GM12872 (cell line): ENCODE measurements around the gene MCF2.
A peak's percentile ranks its signal among the peaks of the same experiment; 100 is the strongest.

Experiments used
- TF ChIP-seq, protein P1 (sequence below): IDR thresholded peaks from 3 replicates; pipeline ENCODE4 v1.5.1; 2011; ENCODE audit warnings: low read depth, mild to moderate bottlenecking, low read length, moderate library complexity; ENCODE audit not compliant: insufficient read depth

MCF2 gene

DNA sequence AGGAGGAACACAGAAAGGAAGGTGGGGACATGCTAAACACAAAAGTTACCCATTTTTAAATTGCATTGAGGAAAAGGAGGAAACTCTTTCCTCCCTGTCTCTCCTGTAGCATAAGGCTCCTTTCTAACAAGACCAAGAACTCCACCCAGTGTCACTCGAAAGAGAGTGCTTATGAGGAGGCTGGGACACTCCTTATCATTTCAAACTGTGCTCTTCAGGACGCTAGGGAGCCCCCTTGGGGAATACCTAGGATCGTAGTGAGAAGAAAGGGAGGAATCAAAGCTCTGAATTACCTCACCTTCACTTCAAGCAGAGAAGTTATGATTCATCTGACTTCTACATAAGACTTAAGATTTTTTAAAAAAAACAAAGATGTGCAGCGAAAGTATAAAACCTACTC, 111.9 kb downstream of the MCF2 start:
- TF ChIP-seq, protein P1, sequence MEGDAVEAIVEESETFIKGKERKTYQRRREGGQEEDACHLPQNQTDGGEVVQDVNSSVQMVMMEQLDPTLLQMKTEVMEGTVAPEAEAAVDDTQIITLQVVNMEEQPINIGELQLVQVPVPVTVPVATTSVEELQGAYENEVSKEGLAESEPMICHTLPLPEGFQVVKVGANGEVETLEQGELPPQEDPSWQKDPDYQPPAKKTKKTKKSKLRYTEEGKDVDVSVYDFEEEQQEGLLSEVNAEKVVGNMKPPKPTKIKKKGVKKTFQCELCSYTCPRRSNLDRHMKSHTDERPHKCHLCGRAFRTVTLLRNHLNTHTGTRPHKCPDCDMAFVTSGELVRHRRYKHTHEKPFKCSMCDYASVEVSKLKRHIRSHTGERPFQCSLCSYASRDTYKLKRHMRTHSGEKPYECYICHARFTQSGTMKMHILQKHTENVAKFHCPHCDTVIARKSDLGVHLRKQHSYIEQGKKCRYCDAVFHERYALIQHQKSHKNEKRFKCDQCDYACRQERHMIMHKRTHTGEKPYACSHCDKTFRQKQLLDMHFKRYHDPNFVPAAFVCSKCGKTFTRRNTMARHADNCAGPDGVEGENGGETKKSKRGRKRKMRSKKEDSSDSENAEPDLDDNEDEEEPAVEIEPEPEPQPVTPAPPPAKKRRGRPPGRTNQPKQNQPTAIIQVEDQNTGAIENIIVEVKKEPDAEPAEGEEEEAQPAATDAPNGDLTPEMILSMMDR, result no peak

- TF ChIP-seq, protein P1, result no peak
These were observed 122.4 kb downstream of the MCF2 start for GRCh38 chrX:139585613-139586012.

- TF ChIP-seq, protein P1, result no peak
These were observed 126.9 kb downstream of the MCF2 start for GRCh38 chrX:139581068-139581467.

- TF ChIP-seq, protein P1, result no peak
These were observed 141.0 kb downstream of the MCF2 start for GRCh38 chrX:139566981-139567380.

GRCh38 chrX:139563251-139563650, 144.7 kb downstream of the MCF2 start:
- TF ChIP-seq, protein P1, result no peak

DNA sequence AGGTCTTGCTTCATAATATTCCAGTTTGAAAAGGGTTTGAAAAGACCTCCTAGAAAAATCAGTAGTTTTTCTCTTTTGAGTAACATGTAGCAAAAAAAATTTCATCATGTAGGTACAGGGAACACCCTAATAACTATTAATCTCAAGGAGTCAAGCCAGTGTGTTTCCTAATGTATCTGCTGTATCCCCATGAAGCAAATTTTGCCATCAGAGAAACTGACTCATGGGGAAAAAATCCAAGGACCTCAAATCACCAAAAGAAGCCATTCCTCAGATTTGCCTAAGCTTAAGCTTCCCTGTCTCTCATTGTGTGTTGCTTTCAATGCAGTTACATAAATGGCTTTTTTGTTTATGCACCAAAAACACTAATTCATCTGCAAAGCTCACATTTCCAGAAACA, 147.7 kb downstream of the MCF2 start:
- TF ChIP-seq, protein P1, result no peak

GRCh38 chrX:139559383-139560042, 148.5 kb downstream of the MCF2 start:
- TF ChIP-seq, protein P1, result peak; percentile 49; the same call in 2 of the 3 replicates
